ENCODE results near the gene ANKRA2.

The ANKRA2 gene

DNA sequence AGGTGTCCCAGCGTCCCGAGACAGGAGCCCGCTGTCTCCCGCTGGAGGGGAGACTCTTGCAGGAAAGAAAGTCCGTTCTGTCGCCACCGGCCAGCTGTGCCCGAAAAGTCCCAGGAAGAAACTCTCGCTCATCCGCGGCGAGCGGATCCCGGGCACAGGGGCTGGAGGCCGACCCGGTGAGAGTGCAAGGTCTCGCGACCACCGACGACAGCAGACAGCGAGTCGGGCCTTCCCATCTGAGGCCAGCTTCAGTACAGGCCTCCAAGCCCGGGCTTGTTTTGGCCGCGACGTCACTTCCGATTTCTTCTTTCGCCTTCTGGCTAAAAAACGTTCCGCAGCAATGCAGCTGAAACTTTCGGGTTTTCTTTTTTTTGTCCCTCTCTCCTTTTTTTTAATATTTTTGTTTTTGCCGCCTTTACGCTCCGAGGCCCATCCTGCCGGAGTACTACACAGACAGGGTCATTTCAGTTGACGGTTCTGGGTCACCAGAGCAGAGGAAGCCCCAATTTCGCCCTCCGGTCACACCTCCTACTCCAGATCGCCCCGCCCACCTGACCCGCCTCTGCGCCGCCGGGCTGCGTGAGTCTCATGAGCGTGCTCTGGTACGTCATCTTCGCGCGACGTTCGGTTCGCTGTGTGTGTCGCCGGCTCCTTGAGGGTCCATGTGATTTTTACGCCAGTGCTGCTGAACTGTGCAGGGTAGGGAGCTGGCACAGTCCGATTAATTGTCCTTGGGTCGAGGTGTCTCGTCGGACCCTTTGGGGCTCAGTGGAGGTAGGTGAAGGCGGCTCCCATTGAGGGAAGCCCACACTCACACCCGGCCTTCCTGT is at the start of gene ANKRA2, which contains the start of gene UTP15:
Gene ANKRA2, minus strand, starts transcription at position 501 of the 830 bp plus-strand sequence. CDS start 2,758 bp downstream, outside the sequence.
Gene UTP15, plus strand, starts transcription at position 605 of the 830 bp plus-strand sequence. CDS start 1,602 bp downstream, outside the sequence.
- DNase-seq: peak; percentile 97

DNA sequence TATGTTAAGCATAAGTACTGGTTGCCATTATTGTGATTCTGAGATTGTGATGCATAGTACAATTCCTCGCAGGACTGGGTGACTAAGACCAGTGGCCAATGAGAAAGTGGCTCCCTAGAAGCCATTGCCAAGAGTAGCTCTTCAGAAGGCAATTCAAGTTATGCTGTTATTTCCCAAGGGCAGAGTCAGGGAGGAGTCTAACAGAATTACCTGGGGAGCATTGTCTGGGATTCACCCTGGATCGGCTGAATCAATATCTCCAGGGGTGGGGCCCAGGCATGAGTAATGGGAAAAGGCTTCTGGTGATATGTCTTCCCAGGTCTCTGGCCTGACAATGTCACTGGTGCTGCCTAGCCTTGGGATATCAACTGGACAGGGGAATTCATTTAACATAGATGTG is 49.6 kb upstream of the ANKRA2 start:
- no peak for DNase-seq

DNA sequence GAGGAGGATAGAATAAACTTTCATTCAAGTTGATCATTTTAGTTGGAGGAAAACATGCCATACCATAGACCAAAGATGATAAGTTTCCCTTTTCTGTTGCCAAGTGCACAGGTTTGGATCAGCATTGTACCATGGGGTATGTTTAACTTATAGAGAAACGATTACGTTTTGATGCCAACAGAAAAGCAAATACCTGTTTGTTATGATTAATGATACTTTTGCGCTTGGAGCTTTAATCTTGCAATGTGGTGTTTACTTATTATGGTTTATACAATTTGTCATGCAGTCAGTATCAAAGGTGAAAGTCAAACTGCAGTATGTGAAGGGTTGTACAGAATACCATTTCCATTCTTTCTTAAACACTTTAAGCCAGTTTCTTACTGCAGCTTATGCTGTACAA is 47.4 kb upstream of the ANKRA2 start:
- DNase-seq: no peak

DNA sequence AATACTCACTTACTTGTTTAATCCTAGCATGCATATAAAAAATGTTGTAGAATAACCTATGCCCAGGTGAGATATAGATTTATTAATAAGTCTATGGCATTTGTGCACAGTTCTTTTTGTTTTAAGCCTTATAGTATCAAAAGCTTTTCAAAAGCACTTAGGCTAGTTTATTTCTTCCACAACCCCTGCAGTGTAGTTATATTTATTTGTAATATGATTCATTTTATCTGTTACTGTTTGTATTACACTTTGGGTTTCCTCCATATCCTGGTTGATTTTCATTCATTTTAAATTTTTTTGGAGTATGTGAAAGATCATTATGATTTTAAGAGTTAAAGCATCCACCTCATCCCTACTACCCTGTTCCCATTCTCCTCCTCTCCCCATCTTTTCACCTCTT is 41.8 kb upstream of the ANKRA2 start:
- no peak for DNase-seq

DNA sequence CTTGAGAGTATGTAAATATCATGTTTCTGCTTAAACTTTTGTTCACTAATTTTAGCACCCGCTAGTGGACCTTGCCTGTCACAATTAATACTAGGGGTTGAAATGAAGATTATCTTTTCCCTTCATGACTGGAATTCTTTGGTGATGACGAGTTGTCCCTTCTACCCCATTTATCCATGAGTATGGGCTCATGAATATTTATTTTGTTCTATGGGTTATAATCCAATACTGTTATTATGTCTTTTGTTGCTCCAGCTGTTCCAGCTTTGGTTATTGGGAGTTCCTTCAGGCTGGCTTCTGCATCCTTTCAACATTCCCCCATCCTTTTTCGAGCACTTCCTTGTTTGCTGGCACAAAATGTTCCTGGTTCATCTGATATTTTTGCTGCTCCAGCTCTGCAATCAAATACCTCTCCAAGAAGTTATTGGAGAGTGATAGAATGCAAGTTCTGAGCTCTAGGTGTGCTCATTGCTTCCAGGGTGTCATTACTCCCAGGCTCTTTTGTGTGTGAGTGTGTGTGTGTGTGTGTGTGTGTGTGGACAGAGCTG is 40.8 kb upstream of the ANKRA2 start:
- DNase-seq: no peak

- no peak for DNase-seq
These were observed 40.0 kb upstream of the ANKRA2 start for GRCh38 chr5:73605223-73606087.

DNA sequence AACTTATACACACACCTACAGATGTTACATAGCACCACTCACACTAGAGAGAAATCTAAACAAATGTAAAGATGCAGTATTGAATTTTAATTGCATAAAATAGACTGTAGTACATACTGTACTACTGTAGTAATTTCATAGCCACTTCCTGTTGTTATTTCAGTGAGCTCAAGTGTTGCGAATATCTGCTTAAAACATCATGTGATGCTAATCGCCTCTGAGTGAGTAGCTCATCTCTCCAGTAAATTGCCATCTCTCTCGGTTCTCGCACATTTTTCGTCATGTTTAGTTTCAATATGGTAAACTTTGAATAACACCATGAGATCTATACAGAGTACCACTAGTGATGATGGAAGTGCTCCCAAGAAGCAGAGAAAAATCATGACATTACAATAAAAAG is 38.6 kb upstream of the ANKRA2 start:
- DNase-seq: no peak

- DNase-seq: no peak
These were observed 33.9 kb upstream of the ANKRA2 start for GRCh38 chr5:73599380-73599779.

DNA sequence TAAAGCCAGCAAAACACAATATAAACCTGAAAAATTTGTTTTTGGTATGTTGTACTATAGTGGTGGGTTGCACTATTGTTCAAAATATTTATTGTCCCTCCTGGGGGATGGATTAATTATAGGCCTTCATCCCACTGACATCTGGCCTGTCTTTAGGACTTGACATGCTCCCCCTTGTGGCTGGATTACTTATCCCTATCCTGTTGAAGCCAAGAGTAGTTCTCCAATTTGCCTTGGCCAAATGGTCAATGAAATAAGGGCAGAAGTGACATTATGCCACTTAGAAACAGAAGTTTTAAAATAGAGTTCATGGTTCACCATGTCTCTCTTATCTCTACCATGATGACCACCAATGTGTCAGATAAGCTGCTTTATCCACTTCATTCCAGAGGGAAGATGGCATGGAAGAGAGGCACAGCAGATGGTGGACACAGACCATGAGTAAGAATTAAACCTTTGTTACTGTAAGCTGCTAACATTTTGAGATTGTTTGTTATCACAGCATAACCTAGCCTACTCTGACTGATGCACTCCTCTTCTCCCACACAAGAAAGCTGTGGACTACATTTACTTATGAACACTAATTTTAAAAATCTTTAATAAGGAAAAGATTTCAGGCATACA is 31.4 kb upstream of the ANKRA2 start:
- no peak for DNase-seq

- no peak for DNase-seq
These were observed 27.1 kb upstream of the ANKRA2 start for GRCh38 chr5:73592551-73592950.

GRCh38 chr5:73591698-73592501 is 26.5 kb upstream of the ANKRA2 start:
- DNase-seq: no peak

DNA sequence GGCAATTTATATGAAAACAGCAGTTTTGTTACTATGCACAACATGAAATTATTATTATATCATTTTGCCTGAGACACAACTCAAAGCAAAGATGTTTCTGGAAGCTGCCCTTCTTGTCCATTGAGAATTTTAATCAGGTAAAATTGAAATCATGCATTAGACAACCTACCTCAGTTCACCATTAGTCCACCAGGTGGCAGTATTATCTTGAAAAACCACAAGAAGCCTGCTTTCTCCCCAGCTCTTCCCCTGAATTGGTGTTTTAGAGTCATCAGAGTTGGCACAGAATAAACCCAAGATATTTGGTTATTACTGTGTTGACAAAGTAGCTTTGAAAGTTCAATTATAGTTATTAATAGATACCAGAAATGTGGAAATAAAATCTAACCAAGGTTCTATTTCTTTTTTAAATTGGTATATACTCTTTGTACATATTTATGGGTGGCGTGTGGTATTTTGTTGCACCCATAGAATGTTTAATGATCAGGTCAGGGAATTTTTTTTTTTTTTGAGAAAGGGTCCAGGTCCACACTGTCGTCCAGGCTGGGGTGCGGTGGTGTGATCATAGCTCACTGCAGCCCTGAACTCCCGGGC is 25.8 kb upstream of the ANKRA2 start:
- DNase-seq: no peak

DNA sequence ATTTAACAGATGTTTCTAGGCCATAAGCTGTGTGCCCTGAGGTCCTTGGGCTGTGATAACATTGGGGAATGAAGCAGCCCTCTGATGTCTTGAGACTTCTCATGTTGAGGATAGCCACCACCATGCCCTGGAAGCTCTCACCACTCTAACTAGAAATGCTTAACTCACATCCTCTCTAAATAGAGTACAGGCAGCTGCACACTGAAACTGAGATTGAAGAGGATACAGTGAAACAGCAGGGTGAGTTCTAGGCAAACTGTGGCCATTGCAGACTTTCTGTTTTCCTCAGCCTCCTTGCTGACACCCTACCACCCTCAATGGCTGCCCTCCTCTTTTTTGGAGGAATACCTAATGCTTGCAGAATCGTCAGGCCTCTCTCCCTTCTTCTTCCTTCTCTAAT is 22.5 kb upstream of the ANKRA2 start:
- no peak for DNase-seq

DNA sequence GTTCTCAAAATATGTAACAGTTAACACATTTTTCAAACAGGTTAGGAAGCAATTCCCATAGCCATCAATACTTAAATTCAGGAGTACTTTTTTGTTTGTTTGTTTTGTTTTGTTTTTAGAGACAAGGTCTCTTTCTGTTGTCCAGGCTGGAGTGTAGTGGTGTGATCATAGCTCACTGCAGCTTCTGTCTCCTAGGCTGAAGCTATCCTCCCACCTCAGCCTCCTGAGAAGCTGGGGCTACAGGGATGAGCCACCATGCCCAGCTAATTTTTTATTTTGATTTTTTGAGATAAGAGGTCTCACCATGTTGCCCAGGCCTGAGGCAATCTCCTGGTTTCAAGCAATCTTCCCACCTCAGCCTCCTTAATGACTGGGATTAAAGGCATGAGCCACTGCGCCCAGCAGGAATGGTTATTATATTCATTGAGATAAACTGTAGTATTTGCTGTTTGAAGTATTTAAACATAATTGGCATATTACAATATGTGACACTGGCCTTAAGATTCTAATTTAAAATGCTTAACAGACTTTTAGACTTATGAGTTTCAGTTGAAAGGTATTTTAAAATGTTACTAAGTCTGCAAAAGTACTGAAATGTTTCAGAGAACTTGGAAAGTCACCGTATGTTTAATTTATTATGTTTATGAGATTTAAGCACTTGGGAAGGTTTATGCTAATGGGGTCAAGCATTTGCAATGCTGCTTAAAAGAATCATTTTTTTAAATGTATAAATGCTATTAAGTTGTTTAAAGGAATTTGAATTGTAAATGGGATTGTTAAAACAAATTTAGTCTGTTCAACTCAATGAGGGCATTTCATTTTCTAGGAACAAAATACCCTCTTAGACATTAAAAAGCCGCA is 17.1 kb upstream of the ANKRA2 start:
- no peak for DNase-seq

DNA sequence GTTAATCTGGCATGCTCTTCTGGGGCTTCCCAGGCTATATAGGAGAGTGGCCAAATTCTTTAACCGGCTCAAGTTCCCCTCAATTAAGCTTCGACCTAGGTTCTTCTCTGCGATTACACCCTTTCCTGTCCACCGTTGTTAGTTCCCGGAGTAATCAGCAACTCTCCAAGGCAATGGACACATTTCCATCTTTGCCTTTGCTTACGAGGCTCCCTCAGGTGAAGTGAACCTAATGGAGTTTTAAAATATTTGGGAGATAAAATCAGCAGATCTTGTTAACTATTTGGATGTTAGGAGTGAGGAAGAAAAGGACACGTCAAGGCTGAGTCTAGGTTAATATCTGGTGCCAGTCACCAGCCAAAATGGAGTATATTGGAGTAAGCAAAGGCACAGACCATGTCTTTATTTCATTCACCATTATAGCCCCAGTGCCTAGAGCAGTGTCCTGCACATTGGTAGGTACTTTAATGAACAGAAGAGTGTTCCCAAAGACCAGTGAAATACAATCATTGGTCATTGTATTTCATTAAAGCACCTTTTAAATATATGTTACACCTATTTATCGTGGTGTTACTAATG is 619 bp upstream of the ANKRA2 start:
- no peak for DNase-seq

DNA sequence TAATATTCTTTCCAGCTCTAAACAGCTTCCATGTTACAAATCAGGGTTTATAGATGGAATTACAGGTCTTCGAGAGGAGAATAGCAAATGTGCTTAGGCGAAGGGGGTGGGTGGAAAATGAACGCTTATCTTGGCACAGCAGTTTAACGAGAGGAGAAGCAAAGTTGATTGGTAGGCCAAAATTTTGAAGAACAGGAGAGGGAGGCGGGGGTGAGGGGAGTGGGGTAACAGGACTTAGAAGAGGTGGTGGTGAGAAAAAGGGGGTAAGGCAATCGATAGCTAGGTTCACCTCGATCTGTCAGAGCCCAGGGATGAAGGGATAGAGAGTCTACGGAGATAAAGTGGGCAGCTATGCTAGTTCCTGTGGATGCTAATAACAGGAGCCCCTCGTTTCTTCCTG is 764 bp downstream of the ANKRA2 start:
- no peak for DNase-seq

GRCh38 chr5:73564018-73564417 is 1.4 kb downstream of the ANKRA2 start:
- DNase-seq: no peak

GRCh38 chr5:73558950-73559349 is 6.5 kb downstream of the ANKRA2 start:
- no peak for DNase-seq

DNA sequence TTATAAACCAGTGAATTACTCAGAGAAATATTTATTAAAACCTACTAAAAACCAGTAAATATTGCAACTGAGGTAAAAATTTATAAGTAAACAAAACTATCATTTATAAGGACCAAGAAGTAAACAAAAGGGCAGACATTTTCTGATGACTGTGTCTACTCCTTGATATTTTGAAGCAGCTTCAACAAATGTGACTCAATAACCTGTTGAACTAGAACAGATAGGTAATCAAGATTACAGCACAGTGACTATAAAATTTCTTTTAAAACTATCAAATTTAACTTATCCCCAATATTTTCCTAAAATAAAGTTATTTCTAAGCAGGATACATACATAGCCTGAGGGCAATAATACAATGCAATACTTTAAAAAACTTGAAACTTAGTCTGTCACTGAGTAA is 12.8 kb downstream of the ANKRA2 start:
- DNase-seq: no peak

DNA sequence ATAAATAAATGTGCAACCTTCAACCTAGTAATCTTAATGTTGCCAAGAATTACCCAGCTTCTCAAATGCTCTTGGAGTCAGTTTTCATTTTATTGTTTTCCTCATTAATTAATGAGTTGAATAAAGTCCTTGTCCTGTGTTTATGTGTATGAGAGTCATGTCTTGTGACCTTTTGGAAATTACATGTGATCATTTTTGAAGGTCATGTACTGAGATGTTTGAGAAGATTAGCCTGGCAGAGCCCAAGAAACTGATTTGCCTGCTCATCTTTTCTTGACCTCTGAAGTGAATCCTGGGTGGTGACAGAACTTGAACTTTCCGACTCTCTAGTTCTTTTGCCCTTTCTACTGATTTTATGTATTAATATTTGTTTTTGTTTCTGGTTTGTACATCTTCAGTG is 15.4 kb downstream of the ANKRA2 start:
- no peak for DNase-seq

- no peak for DNase-seq
These were observed 20.0 kb downstream of the ANKRA2 start for GRCh38 chr5:73545403-73545779.

All from NK-92 treated with Interleukin-12 subunit alpha and Interleukin-12 subunit beta, amount 100 ng/mL, for 24 hours (cell line).